ENCODE data around the gene MDM1.

The MDM1 gene

DNA sequence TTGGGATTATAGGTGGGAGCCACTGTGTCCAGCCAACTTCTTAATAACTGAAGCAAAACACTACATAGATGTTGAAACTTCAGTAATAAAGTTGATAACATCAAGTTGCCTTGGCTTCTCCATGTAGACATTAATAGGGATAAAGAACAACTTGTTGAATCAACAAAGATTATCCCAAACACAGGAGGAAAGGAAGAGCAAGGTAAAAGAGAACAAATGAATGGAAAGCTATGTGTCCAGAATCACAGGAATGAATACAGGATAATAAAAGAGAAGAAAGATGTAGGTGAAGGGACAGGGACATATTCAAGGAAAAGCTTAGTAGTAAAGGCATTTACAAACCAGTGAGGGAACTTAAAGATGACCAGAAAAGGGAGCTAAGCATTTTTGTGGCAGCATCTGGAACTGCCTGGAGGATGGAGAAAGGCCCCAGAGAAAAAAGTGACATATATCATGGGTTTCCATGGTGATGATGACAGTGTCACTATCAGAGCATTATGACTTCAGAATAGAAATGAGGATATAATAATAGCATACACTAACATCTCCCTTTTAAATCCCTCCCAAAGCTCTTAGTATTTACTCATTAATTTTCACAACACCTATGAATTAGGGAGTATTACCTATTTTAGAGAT is 24.0 kb upstream of the MDM1 start:
- no peak for DNase-seq (ENCODE audit: low read depth)

DNA sequence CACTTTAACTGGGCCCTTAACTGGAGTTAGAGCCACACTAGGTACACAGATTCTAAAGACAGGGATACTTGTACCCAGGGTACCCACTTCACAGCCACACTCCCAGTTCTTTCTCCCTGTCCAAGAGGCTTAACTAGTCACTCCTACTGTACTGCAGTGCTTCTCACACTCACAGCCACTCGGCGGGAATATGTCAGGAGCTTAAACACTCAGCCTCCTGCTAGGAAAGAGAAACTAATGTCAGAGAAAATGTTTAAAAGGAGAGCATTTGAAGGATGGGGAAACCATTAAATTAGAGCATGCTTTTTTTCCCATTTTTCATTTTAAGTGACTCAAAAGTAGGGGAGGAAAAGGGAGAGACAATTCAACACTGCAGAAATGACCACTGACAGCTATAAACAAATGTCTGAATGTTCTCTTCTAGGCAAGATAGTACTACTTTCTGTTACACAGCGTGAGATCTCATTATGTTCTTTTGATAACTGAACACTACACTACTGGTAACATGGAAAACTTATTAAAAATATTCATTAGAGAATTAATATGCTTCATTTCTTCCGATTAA is 22.9 kb upstream of the MDM1 start:
- DNase-seq (ENCODE audit: low read depth), result no peak

DNA sequence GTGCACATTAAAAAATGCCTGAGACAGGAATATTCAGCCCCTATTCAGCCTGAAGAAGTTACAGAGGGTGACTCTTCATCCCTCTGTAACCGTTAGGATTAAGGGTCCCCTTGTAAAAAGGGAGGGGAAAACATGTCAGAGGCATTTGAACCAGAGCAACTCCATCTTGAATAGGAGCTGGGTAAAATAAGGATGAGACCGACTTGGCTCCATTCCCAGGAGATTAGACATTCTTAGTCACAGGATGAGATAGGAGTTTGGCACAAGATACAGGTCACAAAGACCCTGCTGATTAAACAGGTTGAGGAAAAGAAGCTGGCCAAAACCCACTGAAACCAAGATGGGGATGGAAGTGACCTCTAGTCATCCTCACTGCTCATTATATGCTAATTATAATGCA is 19.9 kb upstream of the MDM1 start:
- no peak for DNase-seq (ENCODE audit: low read depth)

DNA sequence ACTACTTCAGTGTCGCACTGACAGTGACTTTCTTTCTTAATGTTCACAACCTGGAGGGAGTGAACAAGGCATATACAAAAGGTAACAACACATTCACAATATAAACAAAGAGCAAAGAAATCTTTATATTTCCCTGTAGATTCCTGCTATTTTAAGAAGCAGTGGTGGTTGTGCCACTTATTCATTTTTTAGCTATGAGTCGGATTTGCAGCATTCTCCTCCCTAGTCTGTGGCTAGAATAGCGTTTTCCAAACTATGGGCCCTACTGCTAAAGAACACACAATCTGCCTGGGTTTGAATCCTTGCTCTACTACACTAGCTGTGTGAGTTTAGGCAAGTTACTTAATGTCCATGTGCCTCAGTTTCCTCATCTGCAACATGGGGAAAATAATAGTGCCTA is 18.6 kb upstream of the MDM1 start:
- no peak for DNase-seq (ENCODE audit: low read depth)

DNA sequence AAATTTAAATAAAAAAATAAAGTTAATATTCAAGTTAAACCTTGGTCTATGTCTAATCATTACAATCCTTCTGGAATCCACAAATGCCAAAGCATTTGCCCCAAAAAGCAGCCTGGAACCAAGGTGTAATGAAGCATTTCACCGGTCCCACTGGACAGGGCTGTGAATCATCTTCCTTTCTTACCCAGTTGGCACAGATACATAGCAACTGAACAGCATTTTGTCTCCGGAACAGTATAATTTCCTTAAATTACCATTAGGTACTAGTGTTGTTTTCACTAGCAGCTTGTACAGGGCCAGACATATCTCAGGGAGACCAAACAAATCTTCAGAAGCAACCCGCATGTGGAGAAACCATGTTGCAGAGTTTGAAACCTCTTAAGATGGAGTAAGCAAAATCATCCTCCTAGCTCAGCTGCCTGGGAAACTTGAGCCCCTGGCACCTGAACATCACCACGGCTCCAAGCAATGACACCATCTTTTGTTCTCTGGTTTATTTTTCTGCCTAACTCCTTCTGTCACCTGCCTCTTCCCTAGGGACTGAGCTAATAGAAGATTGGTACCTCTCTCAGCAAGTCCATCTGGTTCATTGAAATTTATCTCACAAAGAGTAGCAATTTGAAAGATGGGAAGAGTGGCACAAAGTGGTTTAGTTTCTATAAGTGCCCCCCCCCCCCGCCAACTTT is 17.9 kb upstream of the MDM1 start:
- DNase-seq (ENCODE audit: low read depth), result no peak

DNA sequence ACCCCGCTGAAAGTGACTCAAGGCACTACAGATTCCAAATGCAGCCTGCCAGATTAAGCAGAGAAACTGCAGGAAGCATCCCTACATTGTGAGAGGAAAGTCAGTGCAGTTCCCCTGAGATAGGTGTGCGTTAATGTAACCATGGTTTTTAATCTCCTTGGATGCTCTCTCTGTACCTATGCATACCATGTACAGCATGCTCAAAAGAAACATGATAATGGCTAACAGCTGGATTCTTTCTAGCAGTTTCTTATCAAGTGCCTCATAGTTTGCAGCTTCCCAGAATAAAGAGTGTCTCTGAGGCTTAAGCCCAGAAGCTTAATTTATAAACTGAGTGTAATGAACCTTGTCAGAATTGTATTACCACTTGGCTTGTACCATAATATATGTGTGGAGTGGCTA is 17.1 kb upstream of the MDM1 start:
- no peak for DNase-seq (ENCODE audit: low read depth)

DNA sequence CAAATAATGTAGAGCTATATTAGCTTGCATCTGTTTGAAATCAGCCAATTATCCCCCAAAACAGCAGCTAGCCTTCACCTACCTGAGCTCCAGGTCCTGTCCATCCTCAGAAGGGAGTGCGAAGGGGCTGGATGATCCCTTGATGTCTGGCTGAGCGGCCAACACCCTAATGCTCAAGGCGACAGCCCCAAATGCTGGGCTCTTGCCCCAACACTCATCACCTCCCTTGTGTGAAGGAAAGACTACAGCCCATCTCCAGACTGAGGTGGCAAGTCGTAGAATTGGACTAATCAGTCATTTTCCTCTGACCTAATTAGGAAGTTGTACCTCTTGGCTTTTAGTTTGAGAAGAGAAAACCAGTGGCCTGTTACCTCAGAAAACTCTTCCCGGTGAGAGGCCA is 16.3 kb upstream of the MDM1 start:
- DNase-seq (ENCODE audit: low read depth), result no peak

DNA sequence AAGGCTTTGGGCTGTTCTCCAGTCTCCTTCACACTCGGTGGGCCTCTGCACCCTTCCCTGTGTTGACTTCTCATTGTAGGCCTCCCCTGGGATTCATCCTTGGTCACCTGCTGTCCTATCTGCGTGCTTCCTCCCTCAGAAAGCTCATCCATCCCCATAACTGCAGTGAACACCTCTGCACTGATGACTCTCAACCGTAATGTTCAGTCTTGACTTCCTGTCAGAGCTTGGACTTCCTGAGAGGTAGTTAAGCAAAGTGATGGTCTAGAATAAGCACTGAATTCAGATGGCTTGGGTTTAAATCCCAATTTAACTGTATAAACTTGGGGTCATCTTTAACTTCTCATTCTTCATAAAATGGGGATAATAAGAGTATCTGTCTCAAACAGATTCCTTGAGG is 13.6 kb upstream of the MDM1 start:
- no peak for DNase-seq (ENCODE audit: low read depth)

DNA sequence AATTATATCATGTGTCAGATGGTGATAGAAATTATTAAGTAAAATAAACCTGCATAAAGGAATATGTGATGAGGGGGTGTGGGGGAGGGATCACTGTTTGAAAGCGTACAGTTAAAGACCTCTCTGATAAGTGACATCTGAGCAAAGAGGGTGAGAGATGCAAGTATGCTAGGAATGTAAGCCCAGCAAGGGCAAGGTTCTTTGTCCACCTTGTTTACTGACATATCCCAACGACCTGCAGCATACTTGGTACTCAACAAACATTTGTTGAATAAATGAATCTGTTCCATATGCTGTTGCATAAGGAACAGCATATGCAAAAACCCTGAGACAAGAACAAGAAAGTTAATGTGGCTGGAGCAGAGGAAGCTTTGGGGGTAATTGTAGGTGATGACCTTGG is 12.0 kb upstream of the MDM1 start:
- no peak for DNase-seq (ENCODE audit: low read depth)

DNA sequence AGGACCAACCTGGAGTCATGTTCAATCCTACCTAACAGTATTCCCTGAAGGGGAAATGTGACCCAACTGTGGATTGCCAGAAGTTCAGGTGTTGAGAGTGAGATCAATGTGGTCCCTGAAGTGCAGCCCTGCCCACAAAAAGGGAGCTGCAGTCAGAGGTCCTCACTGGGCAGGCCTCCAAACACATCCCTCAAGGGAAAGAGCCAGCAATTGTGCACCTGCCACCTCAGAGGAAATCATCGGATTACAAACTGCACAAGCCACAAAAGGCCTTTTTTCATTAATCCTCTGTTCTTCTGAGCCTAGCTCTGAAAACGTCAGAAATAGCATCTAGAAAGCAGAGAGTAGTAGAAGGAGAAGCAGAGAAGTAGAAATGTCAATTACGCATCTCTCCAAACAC is 10.8 kb upstream of the MDM1 start:
- no peak for DNase-seq (ENCODE audit: low read depth)

DNA sequence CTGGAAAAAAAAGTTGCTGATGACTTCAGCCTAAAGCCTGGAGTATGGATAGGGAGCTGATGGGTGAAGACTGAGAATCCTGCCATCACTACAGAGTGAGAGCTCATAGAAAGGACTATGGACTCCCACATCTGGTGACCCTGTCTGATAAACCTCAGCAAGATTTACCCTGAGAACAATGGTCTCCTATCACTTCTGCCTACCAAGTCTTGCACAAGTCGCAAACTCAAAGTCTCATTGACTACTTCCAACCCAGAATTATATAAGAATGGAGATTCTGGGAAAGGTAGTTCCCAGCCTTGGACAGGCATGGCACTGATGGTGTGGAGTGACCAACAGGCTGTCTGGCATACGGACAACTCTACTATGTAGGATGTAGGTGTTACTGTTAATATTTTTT is 9.7 kb upstream of the MDM1 start:
- no peak for DNase-seq (ENCODE audit: low read depth)

DNA sequence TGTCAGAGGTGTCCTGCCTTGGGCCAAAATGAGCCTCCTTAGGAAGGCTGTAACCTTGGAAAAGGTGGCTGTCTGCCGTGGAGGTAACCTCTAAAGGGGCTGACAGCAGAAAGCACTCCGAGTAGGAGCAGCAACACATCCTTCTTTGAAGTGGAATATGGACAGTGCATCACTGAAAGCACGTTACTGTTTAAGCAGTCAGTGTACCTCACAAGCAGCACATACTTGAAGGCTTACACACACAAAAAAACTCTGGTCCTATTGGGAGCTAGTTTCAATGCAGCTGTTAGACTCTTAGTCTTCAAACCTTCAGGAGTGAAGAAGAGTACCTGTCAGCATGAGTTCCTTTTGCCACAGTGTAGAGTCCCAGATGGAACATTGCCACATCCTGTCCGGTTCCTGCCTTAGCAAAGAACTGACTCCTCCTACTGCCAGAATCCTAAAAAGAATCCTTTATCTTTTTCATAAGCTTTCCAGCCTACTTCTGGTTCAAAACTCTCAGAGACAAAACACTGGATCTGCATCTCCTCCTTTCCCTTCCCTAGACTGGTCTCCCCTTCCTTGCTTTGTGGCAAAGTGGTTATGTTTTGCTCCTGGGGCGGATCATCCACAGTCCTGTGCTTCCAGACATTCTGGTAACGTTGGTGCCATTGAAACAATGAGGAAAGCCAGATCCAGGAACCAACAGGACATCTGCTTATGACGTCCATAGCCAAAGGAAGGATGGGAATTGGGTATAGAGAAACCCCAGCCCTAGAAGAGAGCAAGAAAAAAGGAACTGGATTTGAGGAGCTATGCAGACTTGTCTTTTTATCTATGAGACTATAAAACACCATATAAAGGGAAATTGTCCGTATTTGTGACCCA is 8.5 kb upstream of the MDM1 start:
- DNase-seq (ENCODE audit: low read depth), result no peak

DNA sequence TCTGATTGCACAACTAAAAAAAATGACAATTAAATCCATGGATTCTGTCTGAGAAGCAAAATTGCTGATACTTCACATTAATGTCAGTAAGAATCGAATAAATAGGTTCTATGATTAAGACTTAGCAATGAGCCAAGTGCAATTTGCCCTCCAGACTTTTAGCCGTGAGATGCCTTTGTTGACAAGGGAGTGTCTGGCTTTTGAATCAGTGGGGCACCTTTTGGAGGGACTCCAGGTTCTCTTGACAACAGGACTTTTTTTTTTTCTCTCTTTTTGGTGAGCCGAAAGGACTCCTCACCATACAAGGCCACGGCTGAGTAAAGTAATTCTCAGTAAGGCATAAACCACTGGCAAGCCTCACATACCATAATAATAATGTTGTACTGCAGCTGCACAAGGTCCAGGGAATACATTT is 4.7 kb upstream of the MDM1 start:
- DNase-seq (ENCODE audit: low read depth), result no peak

DNA sequence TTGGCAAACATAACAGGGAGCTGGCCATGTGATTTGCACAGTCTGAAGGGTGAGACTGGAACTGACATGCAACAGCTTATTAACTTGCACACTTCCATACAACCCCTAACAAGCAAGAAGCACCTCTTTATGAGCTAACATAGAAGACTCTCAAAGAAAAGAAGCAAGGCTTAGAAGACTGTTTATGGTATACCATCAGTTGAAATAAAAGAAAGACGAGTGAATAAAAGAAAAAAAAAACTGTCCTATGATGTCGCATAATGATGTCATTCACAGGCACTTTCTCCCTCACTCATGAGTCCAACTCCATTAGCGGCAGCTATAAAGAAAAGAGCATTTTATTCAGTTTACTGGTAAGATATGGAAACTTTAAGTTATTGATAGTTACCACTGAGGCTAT is 3.3 kb upstream of the MDM1 start:
- DNase-seq (ENCODE audit: low read depth), result no peak

DNA sequence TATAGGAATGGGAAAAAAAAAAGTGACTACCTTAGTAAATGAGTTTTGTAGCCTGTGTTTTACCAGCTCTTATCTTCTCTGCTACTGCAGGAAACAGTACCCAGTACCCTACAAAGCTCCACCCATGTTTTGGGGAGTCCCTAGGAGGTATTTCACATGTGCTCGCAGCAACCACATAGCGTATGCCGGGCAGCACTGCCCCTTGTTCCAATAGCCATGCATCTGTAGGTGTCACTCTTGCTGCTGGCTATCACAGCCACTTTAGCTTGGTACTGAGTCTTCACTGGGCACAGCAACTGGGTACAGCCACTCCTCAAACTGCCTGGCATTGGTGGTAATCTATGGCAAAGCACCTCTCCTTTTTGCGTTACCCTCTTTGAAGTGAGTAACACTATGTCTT is 2.0 kb upstream of the MDM1 start:
- DNase-seq (ENCODE audit: low read depth), result no peak

DNA sequence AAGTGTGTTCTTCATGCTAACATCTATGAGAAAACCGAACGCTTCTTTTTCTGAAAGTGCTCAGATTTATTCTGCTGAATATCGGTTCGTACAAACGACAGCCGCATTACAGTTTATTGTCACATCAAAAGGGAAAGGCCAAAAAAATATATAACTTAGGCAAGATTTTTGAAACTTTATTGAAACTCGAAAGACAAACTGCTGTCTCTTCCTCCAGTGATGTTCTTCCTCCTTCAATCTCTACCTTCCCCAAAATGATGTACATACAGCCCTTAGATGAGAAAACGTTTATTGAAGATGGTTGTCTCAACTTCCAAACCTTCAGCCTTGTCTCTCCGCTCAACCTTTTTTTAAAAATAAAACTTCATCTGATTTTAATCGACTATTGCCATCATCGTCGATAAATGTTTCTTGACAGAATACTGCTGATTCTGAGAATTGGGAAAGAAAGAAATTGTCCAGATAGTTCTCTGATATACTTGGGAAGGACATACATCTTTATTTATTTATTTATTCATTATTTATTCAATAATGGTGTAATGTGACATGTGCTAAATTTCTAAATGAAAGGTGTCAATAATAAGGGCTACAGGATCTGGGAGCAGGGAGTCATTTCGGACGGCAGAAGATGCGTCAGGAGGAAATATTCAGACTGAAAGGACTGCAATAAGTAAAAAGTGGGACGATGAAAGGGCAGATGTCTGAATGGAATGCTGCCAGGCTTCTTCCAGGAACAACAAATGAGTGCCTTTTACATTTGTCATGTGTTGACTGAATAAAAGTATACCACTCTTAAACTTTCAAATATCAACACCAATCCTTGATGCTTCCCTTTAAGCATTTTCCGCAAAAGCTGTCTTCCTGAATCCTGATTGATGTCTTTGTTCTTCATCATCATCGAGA is 817 bp upstream of the MDM1 start:
- no peak for DNase-seq (ENCODE audit: low read depth)

DNA sequence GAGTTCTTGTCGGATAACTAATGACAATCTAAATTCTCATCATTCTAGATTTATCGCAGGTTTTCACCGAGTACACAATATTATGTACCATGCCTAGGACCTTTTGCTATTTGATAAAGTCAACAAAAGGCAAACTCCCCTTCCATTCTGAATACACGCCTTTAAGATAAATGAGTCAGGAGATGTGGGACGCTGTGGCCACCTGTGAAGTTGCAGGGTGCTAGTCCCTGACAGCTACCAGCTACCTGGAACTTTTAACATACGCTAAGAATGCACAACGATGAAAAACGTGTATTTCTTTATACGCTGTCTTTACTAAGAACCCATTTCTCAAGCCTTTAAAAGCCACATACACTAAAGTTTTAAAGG is 678 bp downstream of the MDM1 start:
- no peak for DNase-seq (ENCODE audit: low read depth)

DNA sequence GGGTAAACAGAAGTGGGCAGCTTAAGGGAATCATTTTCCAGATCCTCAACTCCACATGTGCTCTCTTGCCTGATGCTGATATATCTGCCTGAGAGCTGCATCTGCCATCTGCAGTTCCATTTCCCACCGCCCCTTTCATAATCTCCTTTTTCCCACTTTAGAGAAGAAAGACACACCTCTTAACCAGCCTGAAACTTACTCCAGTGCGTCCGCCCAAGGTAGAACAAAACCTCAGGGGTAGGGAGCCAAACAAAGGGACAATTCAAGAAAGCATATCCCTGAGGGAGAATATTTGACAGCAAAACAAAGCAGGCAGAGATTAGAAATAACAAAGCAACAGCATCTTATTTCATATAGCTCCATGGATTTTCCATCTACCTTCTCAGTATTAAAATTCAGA is 4.3 kb downstream of the MDM1 start:
- no peak for DNase-seq (ENCODE audit: low read depth)

DNA sequence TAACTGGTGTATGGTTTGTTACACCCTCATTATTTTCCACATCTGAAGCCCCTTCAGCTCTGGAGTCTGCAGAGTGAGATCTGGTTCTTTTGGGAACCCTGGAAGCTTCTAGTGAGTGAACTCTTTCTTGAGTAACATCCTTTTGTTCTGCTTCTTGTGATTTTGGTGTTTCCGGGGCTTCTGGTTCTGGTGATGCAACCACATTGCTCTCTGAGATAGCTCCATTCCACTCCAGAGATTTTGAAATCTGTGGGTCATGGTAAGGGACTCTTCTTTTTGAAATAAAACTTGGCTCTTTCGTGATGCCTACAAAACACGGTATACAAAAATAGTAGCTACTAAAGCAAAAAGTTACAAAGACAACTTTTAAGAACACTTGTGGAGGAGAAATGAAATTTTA is 5.4 kb downstream of the MDM1 start:
- DNase-seq (ENCODE audit: low read depth), result no peak

DNA sequence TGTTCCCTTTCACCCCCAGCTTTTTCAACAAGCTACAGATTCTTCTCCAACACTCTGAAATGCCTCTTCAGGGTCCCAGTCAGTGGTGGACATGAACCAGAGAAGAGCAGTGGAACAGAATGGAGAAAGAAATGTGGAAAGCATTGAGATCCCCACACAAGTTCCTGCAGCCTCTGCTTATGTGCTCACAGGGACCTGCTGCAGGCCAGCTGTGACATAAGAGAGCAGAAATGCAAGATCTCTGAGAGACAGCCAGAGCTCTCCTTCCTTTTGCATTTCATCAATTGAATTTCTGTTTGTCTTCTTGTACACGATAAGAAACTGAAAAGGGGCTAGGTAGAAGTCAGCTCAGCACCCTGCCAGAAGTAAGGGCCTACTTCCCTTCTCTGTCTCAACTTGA is 6.2 kb downstream of the MDM1 start:
- DNase-seq (ENCODE audit: low read depth), result no peak

DNA sequence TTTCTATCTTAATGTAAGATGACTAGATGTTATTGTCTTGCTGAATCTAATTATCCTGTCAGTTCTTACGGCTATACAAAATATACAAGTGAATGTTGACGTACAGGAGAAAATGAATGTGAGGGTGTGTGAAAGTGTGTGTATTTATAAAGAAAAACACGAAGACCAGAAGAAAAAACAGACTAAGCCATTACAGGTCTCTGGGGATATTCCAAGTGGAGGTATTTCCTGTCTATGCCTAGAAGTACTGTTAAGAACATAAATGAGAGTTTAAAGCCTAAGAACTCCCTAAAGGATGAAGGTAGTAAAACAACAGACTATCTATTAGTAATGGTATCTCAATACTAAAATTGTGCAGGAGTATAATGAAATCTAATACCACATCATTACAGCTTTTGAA is 7.6 kb downstream of the MDM1 start:
- DNase-seq (ENCODE audit: low read depth), result no peak

DNA sequence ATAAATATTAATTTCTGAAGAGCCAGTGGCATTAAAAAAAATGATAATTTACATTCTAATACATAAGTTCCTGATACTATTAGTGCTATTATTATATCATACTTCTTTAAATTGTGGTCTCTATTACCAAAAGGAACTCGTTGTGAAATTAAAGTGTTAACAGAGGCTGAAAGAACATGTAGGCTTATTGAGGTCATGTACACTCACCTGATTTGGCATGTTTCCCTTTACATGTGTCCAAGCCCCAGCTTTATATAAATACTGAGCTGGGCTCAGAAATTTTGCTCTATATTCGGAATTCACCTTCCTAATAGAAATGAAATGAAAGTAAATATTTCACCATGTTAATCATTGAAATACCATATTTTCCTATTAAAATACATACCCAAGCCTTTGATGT is 11.0 kb downstream of the MDM1 start:
- DNase-seq (ENCODE audit: low read depth), result no peak
